ENCODE results near the gene ZNF606. TPM values are rescaled to one million over a fixed set of nuclear protein-coding genes. Genes with fewer than 3 reads are reported as not detected.

ZNF606 gene
- total RNA-seq, 1 donor from 2014 or later = 48.7 TPM

DNA sequence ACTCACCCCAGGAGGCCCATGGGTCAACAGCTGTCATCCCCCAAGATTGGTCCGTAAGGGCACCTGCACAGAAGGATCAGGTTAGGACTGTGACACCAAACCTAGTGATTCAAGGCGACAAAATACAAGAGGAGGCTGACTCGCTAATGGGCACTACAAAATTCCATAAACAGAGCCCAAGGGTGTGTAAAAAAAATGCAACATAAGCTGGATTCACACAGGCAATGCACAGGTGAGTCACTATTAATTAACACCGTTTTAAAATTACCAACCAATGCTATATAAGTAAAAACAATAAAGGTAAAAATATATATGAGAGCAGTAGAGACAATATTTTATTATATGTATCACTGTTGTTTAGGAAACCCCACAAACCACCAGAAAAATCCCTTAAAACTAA is 1.9 kb downstream of the ZNF606 start:
- Histone ChIP-seq H3K9ac (no peak overlapping the region), H3F3A (ENCODE audit: low read depth) (peaks cover 10% of the 10 kb centered on the region), H3K4me1 (peaks cover 9% of the 10 kb centered on the region), H3K27me3 (no peaks in the 10 kb centered on the region), H4K20me1 (ENCODE audit: low read depth) (no peaks in the 10 kb centered on the region), H2AFZ (replicated peaks) (no peak overlapping the region), H3K4me3 (peak overlapping the region; percentile 82), H3K36me3 (peaks cover 53% of the 10 kb centered on the region), H3K27ac (no peak overlapping the region), H3K79me2 (ENCODE audit: low read depth) (peaks cover 52% of the 10 kb centered on the region), H3K4me2 (peak overlapping the region; percentile 91), H3K9me3 (ENCODE audit: low read depth) (peaks cover 17% of the 10 kb centered on the region)
- peaks cover 87% of the 10 kb centered on the region for H3K36me3 Mint-ChIP-seq
- H3K4me1 Mint-ChIP-seq = peaks cover 7% of the 10 kb centered on the region
- H3K27me3 Mint-ChIP-seq (ENCODE audit: insufficient read depth, low read depth) = peaks cover 24% of the 10 kb centered on the region
- peaks cover 91% of the 10 kb centered on the region for H3K9me3 Mint-ChIP-seq
- no peak overlapping the region for H3K27ac Mint-ChIP-seq
- TF ChIP-seq, protein P1, sequence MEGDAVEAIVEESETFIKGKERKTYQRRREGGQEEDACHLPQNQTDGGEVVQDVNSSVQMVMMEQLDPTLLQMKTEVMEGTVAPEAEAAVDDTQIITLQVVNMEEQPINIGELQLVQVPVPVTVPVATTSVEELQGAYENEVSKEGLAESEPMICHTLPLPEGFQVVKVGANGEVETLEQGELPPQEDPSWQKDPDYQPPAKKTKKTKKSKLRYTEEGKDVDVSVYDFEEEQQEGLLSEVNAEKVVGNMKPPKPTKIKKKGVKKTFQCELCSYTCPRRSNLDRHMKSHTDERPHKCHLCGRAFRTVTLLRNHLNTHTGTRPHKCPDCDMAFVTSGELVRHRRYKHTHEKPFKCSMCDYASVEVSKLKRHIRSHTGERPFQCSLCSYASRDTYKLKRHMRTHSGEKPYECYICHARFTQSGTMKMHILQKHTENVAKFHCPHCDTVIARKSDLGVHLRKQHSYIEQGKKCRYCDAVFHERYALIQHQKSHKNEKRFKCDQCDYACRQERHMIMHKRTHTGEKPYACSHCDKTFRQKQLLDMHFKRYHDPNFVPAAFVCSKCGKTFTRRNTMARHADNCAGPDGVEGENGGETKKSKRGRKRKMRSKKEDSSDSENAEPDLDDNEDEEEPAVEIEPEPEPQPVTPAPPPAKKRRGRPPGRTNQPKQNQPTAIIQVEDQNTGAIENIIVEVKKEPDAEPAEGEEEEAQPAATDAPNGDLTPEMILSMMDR (IDR thresholded peaks at IDR 0.05) = no peak
- no peak for TF ChIP-seq EZH2phosphoT487 (IDR thresholded peaks at IDR 0.05)
- TF ChIP-seq EZH2 (IDR thresholded peaks at IDR 0.05) = no peak
- no peak for DNase-seq (ENCODE audit: low spot score)
- peak overlapping the region; percentile 92 for H3K4me3 Mint-ChIP-seq

- TF ChIP-seq, protein P1 (IDR thresholded peaks at IDR 0.05) = no peak
- no peak for TF ChIP-seq EZH2 (IDR thresholded peaks at IDR 0.05)
- TF ChIP-seq EZH2phosphoT487 (IDR thresholded peaks at IDR 0.05) = no peak
- Histone ChIP-seq H3K4me3 (no peak overlapping the region), H3K27me3 (no peaks in the 10 kb centered on the region), H3K4me1 (no peaks in the 10 kb centered on the region), H3K36me3 (peaks cover 61% of the 10 kb centered on the region), H2AFZ (replicated peaks) (no peak overlapping the region), H3K27ac (no peak overlapping the region), H3K9ac (no peak overlapping the region), H4K20me1 (ENCODE audit: low read depth) (no peaks in the 10 kb centered on the region), H3F3A (ENCODE audit: low read depth) (no peaks in the 10 kb centered on the region), H3K4me2 (no peak overlapping the region), H3K79me2 (ENCODE audit: low read depth) (peaks cover 2% of the 10 kb centered on the region), H3K9me3 (ENCODE audit: low read depth) (peaks cover 5% of the 10 kb centered on the region)
- no peak overlapping the region for H3K4me3 Mint-ChIP-seq
- H3K27ac Mint-ChIP-seq = no peak overlapping the region
- peaks cover 9% of the 10 kb centered on the region for H3K27me3 Mint-ChIP-seq (ENCODE audit: insufficient read depth, low read depth)
- H3K36me3 Mint-ChIP-seq = peaks cover 84% of the 10 kb centered on the region
- DNase-seq (ENCODE audit: low spot score) = no peak
- H3K9me3 Mint-ChIP-seq = peaks cover 87% of the 10 kb centered on the region
- no peaks in the 10 kb centered on the region for H3K4me1 Mint-ChIP-seq
Observed at GRCh38 chr19:57992841-57993240, 9.8 kb downstream of the ZNF606 start.

GRCh38 chr19:57978586-57979289 is 23.9 kb downstream of the ZNF606 start:
- Histone ChIP-seq H3K4me1 (no peaks in the 10 kb centered on the region), H3K27me3 (no peaks in the 10 kb centered on the region), H3K36me3 (peaks cover 76% of the 10 kb centered on the region), H3K27ac (no peak overlapping the region), H3K9me3 (ENCODE audit: low read depth) (peaks cover 83% of the 10 kb centered on the region), H3K4me2 (no peak overlapping the region), H3K9ac (no peak overlapping the region), H3K4me3 (peak overlapping the region; percentile 17), H3K79me2 (ENCODE audit: low read depth) (peaks cover 3% of the 10 kb centered on the region), H4K20me1 (ENCODE audit: low read depth) (no peaks in the 10 kb centered on the region), H3F3A (ENCODE audit: low read depth) (peaks cover 16% of the 10 kb centered on the region), H2AFZ (replicated peaks) (no peak overlapping the region)
- DNase-seq (ENCODE audit: low spot score) = no peak
- peaks cover 93% of the 10 kb centered on the region for H3K36me3 Mint-ChIP-seq
- no peaks in the 10 kb centered on the region for H3K4me1 Mint-ChIP-seq
- no peak overlapping the region for H3K4me3 Mint-ChIP-seq
- H3K27ac Mint-ChIP-seq = no peak overlapping the region
- H3K27me3 Mint-ChIP-seq (ENCODE audit: insufficient read depth, low read depth) = peaks cover 11% of the 10 kb centered on the region
- peaks cover 96% of the 10 kb centered on the region for H3K9me3 Mint-ChIP-seq
- TF ChIP-seq, protein P1 (IDR thresholded peaks at IDR 0.05) = no peak
- TF ChIP-seq EZH2phosphoT487 (IDR thresholded peaks at IDR 0.05) = no peak
- no peak for TF ChIP-seq EZH2 (IDR thresholded peaks at IDR 0.05)
